ENCODE measurements around the gene GLYATL1B.
"Not testable (repeated sequence)": the region's sequence is repeated elsewhere in the genome, so short reads cannot be mapped to it uniquely, and the experiment has no call there.

GRCh38 chr11:59060096-59060495, 26.0 kb upstream of the GLYATL1B start:
- TF ChIP-seq CTCF (IDR thresholded peaks at IDR 0.05; ENCODE audit: insufficient read depth, low read length, poor library complexity, severe bottlenecking); EZH2phosphoT487 (conservative IDR thresholded peaks at IDR 0.05; ENCODE audit: low read length): not testable (repeated sequence)
